ENCODE data around the gene DEFB114.
"Not testable (repeated sequence)": the region's sequence is repeated elsewhere in the genome, so short reads cannot be mapped to it uniquely, and the experiment has no call there.

Gene DEFB114, protein sequence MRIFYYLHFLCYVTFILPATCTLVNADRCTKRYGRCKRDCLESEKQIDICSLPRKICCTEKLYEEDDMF

DNA sequence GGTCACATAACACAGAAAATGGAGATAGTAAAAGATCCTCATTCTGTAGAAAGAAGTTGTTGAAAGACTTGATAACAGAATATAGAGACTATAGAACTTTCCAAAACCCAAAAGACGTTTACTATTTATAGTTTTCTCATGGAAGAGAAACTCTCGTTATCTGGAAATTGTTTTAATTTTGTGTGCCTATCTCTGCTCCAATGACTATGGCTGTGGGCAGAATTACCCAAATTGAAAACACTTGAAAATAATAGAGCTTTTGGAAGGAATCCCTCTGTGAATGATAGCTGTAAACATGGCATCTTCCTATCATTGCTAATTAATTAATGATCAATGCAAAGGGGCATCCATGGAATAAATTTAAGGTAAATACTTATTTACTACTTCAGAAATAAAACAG is at the start of gene DEFB114:
Gene DEFB114 (minus strand): TSS at position 101 of the 400 bp plus-strand sequence. CDS start 59 bp downstream, at position 42.
- no peak for DNase-seq

DNA sequence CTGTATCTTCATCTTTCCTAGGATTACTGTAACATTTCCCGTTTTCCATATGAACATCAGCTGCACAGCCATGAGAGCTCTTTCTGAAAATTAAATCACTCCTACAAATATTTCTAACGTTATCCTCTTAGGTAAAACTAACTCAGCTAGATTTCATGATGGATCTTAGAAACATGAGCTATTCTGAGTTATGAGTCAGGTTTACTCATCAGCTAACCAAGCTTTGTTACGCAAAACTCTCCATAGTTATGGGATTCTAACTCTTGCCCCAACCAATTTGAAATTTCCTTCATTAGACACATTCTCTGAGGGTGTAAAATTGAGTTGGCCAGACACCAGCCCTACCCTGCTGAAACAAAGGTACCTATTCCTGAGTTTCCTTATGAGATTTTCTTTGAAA is 43.9 kb upstream of the DEFB114 start:
- no peak for DNase-seq

DNA sequence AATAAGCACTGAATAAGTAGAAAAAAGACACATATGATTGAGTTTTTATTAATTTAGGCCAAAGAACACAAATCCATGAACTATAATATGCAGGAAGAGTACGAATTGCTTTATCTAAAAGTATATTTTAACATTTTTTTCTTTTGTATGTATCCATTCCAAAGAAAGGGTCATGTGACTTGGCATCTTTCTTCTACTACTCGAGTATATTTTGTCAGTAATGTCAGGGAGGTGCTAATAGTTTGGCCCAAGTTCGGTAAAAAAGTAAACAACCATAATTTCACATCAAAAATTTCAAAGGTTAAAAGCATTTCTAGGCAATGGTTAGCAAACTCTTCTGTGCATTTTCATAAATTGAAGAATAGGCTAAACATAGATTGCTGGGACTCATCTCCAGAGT is 39.2 kb upstream of the DEFB114 start:
- DNase-seq, result no peak

DNA sequence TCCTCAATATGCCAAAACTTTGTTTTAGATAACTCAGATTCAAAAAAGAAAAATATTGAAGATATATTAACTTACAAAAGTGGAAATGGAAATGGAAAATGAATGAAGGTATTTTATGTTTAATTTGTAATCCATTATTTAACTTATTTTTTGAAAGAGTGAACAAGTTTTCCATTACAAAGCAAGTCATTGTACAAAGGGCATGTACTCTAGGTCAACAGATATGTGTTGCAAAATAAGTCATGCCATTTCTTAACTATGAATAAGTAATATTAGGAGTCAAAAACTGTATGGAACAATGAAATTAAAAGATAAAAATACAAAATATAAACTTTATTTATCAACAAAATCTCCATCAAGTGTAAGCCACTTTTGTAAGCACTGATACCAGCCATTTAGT is 31.3 kb upstream of the DEFB114 start:
- DNase-seq, result no peak

DNA sequence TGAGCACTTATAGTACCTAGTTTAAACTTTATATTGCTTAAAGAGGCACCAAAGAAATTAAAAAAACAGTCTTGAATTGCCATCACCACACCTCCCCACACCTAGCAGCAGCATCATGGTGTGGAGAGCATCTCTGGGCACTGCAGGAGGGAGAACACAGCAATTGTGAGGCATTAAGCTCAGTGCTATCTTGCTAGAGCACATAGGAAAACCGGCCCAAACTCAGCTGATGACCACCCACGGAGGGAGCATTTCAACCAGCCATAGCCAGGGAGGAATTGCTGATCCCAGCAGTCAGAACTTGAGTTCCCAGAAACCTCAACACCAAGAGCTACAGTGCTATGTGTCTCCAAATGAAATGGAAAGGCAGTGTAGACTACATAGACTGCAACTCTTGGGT is 24.9 kb upstream of the DEFB114 start:
- no peak for DNase-seq

DNA sequence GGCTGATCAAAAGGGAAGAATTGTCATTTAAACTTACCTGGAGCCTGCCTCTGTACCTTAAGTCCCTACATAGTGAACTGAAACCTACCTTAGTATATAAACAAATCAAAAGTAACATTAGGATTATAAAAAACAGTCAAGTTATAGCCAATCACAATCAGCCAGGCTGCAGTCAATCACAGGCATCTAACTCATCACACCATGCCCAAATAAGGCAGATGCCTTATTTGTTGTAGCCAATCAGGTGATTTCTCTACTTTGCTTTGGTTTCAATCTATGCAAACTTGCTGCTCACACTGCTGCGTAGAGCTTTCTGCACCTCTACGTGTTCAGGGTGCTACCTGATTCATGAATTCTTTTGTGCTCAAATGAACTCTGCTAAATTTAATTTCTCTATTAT is 23.8 kb upstream of the DEFB114 start:
- no peak for DNase-seq

DNA sequence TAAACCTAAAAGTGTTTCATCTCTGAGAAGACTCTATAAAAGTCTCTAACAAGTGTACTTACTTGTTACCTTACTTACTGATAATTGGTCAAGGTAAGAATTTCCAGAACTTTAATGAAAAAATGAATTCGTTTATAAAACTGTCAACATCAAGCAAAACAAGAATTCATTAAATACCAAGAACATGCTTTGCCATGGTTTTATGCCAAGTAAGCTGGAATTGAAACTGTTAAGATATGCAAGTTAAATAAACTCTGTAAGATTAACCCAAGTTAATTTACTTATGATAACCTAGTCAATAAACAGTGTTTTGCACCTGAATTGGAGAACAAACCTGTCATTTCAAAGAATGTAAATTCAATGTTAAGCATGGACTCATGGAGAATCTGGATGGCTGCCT is 22.6 kb upstream of the DEFB114 start:
- DNase-seq, result no peak

DNA sequence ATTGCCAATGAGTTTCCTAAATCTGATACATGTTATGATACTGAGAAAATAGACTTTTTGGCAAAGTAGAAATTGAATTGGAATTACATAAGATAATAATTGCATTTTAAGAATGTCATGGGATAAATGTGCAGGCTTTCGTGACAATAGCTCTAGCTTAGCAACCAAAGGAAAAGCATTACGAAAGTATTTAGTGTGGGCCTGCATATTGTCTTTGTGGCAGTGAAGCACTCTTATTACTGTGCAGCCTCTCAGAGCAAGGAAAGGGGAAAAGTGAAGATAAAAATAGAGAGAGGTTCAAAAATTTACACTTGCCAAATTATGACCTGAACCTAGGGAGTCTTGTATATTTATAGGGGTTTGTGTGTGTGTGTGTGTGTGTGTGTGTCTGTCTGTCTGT is 18.1 kb upstream of the DEFB114 start:
- DNase-seq, result no peak

DNA sequence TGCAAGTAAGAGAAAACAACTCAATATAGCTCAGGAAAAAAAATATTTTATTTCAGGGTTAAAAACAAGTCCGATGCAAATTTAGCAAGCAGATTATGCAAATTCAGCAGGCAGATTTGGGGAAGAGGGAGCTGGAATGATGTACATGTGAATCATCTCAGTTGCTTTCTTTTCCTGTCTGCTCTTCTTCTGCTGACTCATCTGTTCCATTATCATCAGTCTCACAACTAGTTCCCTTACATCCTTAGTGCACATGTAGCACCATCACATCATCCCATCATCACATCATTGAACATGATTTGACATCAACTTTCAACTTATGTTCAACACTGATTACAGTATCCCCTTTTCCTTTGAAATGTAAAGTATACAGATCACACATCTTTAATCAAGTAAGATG is 16.9 kb upstream of the DEFB114 start:
- no peak for DNase-seq

DNA sequence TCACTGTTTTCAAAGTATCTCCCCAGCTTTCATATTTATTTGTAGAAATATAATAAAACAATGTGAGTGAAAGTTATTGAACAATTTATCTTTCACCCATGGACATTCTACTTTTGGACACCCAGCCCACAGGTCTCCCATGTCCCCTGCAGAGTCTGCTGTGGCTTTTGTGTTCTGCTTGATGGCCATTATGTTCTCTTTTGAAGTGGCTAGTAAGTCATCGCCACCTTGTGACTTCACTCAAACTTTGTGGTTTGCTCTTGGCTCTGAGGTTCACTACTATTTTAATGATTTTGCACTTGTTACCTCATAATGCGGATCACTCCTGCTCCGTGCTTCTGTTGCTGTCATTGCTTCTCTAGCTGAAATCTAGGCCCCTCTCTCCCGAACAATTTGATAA is 15.6 kb upstream of the DEFB114 start:
- no peak for DNase-seq

DNA sequence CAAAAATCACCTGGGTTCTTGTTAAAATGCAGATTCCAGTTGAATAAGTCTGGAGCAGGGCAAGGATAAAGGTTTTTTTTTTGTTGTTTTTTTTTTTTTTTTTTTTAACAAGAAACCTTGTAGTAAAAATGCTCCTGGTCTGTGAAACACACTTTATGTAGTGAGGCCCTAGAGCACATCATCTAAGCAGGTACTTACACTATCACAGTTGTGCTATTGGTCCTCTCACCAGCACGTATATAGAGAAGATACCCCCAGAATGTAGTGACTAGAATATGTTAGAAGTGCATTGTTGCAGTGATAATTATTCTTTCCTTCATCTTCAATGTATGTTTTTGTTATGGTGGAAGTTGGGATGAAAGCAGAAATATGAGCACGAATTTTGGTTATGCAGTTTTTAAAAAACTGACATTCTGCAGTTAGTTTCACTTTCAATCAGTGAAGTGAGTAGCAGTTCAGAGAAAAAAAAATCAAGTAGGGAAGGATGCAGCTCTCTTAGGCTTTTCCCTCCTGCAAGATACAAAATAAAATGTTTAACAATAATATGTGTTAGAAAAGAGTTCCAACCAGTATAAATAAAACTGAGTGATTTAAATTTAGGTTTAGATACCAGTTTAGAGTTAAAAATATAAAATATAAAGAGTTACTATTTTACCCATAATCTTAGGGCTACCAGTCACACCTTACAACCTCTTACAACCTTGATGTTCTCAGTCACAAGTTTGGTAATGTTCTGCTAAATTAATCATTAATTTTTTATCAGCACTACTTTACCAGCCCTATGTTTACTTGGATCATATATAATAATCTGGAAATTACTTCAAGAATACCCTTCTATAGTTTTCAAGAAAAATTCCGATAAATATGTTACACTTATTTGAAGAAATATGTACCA is 14.6 kb upstream of the DEFB114 start:
- no peak for DNase-seq

DNA sequence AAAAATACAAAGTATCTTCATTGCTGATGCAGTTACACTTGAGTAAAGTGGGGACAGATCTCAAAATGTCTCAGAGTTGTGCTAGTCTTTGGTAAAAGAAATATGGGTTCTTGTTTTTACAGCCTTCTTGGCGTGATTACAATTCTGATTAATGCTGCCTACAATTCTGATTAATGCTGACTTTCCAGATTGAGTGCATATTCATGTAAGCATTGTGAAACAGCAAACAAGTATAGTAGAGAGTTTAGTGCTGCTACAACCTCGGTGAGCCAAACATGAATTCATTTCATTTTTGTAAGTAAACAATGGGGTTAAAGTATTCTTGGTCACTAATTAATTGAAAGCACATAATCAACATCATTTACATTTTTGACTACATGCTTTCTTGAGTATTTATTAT is 5.6 kb upstream of the DEFB114 start, which contains the start of gene DEFB113:
Gene DEFB113 (minus strand): TSS at position 21 of the 400 bp plus-strand sequence. CDS start 0 bp downstream, at position 21.
- no peak for DNase-seq

DNA sequence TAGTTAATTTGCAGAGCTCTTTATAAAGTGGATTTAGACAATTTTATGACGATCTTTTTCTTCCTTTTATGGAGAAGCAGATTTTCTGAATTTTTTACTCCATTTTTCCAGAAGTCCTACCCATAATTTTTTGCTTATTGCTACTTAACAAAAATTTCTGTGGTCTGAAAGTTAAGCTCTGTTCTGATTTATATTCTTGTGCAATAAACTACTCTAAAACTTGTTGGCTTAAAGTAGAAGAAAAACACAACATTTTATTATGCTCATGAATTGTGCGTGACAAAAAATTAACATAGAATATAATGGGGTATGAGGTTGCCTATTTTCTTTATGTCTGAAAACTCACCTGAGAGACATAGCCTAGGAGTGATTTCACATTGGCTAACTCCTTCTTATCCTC is 2.9 kb upstream of the DEFB114 start:
- DNase-seq, result no peak

DNA sequence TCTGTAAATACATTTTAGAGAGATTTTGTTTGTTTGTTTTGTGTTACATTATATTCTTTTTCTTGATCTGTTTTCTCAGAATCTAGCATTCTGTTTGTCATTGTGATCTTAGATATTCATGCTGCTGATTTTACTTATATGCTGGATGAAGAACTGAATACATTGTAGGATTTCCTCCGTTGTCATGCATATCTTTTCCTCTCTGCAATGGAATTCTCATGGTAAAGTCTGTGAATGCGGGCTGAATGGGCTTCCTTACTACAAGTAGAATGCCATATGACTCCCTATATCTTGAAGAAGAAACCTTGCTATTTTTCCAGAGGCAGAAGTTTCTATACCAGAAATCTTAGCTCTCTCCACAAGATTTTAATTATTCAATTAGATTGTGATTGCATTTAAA is 2.4 kb upstream of the DEFB114 start:
- no peak for DNase-seq

DNA sequence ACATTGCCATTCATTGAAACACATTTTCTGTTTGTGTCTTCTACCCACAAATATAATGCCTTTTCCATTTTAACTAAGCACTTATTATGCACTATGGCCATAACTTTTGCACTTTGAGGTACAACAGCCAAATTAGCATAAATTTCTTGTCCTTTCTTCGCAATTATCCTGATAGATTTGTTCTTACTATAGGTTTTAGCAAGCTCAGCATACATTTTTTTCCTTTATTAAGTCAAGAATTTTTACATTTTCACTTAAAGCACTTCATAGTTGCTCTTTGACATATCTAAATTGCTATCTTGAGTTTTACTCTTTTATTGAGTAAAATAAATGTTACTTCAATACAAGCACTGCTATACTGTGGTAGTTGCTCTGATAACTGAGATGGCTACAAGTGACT is 5.8 kb downstream of the DEFB114 start:
- no peak for DNase-seq

DNA sequence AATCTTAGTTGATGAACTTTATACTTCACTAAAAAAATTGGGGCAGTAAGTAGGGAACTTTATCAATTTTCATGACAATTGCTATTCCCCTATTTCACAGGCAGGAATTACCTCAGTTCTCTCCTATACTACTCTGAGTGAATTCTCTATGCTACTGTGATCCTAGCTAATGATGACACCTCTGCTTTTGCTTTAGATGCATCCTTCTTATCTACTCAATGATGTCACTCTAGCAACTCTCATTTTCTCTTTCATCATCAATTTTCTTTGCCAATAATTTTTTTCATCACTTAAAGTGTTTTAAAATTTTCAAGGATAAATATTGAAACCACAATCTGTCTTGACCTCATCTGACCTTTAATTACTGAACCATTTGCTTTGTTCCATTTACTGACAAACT is 8.1 kb downstream of the DEFB114 start:
- DNase-seq, result no peak

DNA sequence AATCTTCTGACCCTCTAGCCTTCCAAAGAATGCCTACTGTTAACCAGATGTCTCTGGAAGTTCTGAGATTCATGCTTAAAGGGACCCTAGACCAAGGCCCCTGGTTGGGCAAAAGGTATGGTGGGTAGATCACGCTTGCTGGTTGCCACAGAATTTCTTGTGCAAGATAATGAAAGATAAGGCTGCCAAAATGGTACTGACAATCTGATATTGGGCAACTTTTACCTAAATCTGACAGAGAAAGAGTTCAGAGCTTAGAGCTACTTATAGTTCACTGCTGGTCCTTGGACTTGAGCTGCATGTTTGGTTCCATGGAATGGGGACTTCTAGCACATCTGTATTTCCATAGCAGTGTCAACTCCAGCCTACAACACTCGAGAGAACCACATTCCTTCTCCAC is 12.0 kb downstream of the DEFB114 start:
- DNase-seq, result no peak

DNA sequence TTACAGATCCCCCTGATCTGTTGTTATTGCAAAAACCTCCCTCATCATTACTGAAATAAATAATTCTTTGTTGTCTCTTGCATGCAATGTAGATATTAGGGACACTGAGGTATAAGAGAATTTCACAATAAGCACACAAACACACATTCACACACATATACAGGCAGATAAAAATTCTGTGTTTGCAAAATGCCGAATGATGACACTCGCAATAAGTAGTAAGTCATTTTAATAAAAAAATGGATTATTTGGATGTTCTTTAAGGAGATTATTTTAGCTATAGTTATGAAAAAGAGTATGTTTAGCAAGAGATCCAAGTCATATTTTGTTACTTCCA is 13.6 kb downstream of the DEFB114 start:
- no peak for DNase-seq

DNA sequence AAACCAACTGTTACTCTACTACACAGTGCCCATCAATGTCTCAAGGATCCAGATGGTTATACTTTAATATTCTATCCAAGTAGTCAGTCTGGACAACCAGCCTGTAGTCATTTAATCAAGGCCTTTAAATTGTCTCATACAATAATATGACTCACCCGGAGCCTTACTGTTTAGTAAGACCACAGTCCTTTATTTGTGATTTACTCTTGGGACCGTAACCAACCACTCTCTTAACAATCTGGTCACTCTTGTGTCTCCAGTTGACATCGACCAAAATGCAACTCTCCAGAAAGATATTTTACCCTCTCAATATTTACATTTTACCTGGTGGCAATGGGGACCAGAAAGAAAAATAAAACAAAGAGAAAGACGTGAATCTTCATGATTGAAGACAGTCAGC is 14.9 kb downstream of the DEFB114 start:
- no peak for DNase-seq

DNA sequence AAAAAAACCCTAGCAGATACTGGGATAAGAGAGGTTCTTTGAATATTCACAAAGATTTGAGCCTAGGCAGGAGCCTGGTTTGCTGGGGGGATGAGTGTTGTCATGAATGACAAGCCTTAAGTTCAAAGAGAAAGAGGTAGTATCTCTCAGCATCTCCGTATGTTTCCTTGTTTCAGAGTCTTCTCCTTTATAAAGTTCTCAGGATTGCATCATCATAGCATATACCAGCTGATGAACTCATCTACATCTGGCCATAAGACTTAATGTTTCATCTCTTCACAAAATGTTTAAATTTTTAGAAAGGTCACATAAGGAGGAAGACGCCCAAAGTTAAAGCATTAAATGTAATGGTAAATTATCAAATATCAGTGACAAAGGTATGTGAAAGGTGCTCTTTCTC is 17.1 kb downstream of the DEFB114 start:
- no peak for DNase-seq

DNA sequence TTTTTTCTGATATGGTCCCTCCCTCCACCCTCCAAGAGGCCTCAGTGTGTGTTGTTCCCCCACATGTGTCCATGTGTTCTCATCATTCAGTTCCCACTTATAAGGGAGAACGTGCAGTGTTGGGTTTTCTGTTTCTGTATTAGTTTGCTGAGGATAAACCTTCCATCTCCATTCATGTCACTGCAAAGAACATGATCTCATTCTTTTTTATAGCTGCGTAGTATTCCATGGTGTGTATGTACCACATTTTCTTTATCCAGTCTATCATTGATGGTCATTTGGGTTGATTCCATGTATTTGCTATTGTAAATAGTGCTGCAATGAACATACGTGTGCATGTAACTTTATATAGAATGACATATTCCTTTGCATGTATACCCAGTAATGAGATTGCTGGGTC is 19.9 kb downstream of the DEFB114 start:
- not testable (repeated sequence) for DNase-seq

DNA sequence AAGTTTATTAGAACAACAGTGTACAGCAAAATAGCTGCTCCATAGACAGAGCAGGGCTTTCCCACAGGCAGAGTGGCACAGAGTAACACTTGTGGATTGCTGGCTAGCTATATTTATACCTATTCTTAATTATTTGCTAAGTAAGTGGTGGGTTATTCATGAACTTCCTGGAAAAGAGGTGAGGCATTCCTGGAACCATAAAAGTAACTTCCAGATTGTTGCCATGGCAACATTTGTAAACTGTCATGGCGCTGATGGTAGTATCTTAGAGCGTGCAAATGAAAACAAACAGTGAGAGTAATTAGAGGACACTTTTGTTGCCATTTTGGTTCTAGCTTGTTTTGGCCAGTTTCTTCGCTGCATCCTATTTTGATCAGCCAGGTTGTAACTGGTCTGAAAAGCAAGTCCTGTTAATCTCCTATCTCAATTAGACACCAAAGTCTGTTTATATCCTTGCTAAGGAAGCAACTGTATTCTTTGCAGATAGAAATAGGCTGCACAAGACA is 23.9 kb downstream of the DEFB114 start:
- DNase-seq, result no peak

DNA sequence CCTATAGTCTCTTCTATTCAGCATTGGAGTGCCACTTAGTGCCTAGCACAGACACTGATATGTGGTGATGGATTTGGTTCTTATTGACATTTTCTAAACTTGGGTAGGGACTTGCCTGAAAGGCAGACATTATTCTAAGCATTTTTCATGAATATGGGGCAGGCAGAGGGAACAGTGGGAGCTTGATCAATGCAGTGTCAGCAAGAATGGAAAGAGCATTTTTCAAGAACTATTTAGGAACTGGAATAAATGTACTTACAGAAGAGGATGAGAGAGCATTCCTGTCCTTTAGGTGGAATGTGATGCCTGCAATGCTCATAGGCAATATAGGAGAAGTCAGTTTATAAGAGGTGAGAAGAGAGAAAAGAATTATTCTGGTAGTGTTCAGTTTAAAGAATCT is 26.2 kb downstream of the DEFB114 start:
- no peak for DNase-seq

DNA sequence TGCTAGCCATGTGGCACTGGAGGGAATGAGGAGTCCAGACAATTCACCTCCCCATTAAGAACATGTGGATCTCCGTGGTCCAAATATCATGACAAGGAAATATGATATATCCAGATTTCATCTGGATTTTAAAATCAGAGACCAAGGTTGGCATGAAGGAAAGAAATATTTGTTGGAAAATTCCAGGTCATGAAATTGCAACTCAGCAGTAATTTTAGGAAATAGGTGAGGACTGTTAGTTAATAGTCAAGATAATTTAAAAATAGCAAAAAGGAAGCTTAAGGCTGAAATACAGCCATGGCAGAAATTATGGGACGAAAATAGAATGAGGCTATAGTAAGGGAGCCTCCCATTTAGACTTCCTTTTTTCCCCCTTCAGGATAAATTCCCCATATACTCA is 26.9 kb downstream of the DEFB114 start:
- DNase-seq, result no peak

DNA sequence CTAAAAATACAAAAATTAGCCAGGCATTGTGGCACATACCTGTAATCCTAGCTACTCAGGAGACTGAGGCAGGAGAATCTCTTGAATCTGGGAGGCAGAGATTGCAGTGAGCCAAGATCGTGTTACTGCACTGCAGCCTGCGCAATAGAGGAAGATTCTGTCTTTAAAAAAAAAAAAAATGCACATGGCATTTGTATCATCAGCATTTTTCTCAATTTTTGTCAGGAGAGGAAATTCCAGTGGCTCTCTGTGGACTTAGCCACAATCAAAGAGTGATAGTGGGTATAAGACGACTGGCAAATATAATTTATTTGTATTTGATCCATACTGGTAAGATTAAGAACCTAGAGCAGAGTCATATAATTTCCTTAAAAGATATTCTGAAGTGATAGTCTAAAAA is 28.6 kb downstream of the DEFB114 start:
- no peak for DNase-seq

Data from activated effector memory CD4-positive, alpha-beta T cell treated with Interleukin-2 at 50 U/mL for 16 hours (primary cell).